Amniotic stem cell (primary cell): ENCODE data around the gene ZNF518B.

Experiments
- DNase-seq: peaks from one replicate; lab custom pipeline; 2025; lab: John Stamatoyannopoulos, UW

Gene ZNF518B, protein sequence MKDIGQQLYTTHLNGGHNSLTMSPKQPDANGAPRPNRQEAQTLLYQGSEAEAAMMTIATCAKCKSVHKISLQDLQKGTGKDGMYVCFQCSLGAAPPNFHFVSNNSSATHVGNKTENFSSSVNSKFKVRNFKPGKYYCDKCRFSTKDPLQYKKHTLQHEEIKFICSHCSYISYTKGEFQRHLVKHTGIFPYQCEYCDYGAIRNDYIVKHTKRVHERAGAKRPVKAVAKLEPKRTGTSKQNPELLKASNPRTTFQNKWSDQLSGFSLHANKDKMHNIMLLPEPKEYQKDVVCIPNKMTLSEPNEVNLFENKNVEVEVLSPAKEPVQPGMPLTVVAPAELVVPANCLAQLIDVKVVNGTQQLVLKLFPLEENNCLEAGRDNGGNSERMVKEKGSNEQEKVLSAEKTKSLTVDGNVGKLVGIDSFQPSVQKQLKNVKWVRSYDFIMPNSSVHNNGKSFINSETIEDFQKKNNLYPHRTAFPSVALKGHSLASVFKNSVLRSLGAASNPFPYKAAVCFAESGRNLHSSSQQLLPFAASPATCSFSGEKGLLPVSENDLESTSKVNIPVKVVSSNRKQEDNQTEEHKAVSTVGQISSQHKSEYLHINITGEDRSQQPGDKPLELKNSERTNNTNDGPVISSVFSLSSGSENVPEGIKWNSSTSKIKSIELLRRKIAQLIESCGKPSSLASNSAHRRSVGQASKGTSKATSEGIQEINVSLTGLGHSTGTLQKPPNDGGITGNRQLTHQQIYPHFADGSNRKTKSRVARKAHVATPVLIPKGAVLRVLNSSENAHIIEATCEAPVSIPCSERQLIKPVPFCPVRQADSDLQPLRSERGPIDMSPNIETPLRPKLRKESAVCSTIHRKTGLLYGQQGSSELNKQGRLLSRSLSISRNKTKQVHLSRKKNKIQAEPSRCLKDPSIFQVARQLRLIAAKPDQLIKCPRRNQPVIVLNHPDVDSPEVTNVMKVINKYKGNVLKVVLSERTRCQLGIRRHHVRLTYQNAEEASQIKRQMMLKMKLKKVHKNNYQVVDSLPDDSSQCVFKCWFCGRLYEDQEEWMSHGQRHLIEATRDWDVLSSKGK

DNA sequence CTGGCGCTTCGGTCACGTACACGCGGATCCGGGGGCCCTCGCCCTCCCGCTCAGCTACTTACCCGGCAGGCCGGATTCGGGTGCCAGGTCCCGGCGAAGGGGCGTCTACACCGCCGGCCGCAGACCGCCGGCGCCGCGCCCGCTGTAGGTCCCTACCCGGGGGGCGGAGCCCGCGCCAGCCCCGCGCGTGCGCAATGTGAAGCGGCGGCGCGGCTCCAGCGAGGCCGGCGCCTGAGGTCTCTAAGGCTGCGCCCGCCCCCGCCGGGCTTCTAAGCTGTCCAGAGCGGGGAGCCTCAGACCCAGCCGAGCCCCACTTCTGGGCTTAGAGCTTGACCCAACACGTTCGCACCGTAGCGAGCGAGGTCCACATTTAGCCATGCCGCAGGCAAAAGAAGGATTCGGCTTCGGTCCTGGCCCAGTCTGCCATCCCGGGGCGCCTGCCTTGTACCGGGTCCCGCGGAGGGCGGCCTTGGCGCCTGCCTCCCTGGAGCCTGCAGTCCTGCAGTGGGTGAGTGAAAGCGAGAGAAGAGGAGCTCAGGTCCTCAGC, at the start of gene ZNF518B:
Gene ZNF518B (minus strand): TSS at position 172 of the 547 bp plus-strand sequence. CDS start 11,098 bp downstream, outside the sequence.
- peak; percentile 20 for DNase-seq

DNA sequence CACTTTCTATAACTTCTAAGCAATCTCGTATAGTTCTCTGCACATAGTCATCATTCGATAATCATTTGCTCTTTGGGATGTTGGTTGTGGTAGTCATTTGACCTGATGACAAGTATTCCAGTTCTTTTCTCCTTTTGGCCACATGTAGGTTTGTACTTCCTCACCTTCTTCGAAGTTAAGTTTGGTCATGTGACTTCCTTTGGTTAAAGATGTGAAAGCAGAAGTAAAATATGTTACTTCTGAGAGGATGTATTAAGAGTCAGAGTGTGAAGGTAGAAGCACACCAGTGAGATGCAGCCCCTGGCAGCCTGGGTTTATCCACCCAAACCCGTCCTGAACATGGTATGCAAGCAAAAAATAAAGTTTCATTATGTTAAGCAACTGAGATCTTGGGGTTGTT, 48.9 kb upstream of the ZNF518B start:
- no peak for DNase-seq

DNA sequence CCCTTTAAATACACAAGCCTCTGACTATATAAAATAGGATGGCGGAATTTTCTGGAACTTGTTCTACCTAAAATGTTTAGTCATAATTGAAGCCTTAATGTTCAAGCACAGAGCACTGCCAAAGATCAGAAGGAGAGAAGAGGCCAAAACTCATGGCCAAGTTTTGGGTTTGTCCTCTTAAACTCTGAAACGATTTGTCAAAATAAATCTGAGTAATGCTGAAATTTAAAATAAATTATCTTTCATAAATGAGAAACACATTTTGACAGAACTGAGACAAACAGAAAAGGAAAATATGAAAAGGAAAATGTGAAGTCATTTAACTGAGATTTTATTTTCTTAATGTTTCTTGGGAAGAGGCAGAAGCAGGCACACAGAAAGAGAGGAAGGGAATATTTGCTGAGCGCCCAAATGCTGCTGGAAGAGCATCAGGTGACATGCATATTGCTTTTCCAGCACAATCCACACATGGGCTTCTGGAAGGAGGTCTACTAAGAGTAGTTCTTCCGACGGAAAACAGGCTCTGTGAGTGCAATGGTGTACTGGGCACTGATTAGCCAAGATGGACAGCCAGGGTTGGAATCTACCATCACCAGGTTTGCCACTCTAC, 47.4 kb upstream of the ZNF518B start:
- no peak for DNase-seq

DNA sequence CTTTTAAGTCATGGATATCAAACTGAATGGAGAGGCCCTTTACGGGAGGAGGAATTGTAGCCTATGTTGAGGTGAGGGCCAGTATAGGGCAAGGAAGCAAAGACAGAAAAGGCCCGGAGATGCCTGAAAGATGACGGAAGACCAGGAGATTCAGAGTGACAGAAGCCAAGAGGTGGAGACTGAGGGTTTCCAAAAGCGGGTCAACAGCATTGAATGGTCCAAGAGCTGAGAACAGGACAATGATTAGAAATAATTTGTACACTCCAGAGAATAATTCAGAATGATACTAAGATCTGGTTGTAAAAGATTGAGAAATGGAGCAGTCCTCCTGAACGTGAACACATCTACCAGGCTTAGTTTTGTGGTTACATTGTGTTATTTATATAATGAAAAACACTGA, 45.5 kb upstream of the ZNF518B start:
- no peak for DNase-seq

DNA sequence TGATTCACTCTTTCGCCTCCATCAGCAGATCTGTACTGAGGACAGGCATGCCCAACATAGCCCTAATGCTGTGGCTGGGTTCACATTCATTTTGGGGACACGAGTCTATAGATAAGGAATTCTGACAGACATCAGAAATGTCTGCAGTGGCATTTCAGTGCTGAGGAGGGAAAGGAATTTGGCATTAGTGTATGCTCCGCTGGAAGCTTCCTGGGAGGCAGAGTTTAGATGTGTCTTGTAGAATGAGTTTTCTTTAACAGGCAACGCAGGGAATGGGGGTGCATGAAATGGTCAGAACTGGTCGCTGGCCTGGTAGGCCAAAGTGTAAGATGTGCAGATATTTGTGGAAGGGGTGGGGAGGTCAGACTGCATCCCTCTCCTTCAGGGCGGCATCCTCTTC, 43.5 kb upstream of the ZNF518B start:
- DNase-seq: no peak

DNA sequence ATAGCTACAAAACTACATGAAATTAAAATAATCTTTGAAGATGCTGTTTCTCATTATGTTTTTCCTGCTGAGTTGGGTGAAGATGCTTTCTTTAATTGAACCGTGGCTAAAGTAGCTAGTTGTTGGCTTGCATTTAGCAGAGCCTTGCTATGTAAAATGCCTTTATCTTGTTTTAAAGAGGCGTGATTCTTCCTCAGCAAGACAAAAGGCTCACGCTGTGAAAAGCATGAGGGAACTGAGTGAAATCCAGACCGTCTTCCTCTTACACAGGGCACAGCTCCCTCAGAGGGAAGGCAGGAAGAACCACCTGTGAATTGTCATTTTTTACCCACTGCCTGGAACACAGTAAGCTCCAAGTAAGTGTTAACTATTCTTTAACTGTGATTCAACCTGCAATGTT, 39.0 kb upstream of the ZNF518B start:
- DNase-seq: no peak

DNA sequence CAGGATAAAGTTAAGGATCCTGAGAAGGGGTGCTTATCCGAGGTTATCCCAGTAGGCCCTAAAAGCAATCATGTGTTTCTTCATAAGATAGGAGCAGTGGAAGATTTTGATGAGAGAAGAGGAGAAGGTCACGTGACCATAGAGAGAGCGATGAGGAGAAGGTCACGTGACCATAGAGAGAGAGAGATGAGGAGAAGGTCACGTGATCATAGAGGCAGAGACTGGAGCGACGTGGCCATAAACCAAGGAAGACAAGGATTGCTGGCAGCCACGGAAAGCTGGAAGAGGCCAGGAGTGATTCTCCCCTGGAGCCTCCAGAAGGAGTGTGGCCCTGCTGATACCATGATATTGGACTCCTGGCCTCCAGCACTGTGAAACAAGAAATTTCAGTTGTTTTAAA, 38.4 kb upstream of the ZNF518B start:
- no peak for DNase-seq

DNA sequence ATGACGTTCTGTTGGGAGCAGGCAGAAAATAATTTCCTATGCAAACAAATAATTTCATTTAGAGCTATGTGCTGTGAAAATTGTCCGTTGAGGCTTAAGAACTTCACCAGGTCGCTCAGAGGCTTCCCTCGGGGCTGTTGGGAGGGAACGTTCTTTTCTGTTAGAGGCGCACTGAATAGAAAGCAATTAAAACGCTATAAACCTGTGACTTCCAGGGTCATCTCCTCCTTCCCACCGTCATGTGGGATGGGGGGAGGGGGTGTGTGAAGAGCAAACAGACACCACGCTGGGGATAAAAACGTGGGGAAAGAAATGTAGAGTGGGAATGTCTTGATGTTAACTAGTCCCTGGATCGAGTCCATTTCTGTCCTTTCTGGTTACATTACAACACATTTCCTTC, 35.2 kb upstream of the ZNF518B start:
- DNase-seq: no peak

DNA sequence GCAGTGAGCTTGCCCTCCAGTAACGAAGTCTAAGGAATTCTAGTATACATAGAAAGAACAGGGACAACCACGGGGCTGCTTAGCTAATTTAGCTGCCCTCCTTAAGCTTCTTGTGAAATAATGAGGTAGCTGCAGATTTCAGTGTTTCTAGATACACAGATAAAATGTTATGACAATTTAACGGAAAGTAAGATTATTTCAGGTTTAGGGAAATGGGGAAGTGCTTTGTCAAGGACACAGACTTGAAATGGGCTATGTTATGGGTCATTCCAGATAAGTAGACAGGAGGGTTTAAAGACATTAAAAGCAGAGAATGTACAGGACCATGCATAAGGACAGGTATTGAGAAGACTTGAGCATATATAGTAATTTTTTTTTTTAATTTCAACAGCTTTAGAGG, 34.2 kb upstream of the ZNF518B start:
- DNase-seq: no peak

DNA sequence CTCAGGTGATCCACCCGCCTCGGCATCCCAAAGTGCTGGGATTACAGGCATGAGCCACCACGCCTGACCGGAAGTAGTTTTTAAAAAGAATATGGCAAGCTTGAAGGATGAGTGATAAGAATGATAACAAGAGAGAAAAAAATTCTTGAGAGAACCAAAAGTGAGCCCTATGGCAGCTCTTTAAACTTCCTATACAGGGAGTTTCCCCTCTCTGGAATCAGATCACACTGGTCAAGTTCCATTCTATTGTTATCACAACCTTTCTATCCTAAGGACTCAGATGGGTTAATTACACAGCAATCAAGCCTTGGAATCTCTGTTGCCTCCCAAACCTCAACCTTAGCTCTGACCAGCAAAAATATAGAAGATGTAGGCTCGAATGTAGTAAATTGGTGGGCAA, 33.8 kb upstream of the ZNF518B start:
- no peak for DNase-seq

DNA sequence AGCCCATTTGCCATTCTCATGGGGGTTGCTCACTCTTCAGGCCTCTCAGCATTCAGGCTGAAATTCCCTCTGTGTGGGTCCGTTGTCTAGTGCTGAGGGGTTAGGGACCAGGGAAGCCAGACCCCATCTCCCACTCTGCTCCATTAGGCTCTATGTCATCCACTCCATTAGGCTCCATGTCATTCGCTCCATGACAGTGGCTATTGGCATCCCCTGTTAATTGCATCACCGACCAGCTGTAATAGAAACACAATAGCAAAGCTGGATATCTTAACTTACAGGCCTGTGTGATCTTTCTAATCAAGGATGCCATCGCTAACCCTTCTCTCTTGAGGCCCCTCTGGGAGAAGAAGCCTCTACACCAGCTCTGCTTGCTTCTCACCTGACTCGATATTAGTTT, 25.7 kb upstream of the ZNF518B start:
- no peak for DNase-seq

DNA sequence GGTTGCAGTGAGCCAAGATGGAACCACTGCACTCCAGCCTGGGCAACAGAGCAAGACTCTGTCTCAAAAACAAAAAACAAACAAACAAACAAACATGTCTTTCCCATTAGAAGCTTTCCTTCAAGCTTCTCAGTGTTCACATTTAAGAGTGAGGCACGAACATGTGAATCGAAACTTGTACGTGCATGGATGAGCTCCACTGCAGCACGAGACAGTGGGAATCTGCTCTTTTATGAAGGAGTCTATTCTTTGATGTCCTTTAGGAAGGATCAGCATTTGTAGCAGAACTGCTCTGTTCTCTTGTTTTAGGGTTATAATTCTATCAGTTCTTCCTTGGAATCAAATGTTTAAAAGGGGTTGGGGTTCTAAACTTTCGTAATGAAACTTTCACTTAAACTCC, 23.4 kb upstream of the ZNF518B start:
- no peak for DNase-seq

DNA sequence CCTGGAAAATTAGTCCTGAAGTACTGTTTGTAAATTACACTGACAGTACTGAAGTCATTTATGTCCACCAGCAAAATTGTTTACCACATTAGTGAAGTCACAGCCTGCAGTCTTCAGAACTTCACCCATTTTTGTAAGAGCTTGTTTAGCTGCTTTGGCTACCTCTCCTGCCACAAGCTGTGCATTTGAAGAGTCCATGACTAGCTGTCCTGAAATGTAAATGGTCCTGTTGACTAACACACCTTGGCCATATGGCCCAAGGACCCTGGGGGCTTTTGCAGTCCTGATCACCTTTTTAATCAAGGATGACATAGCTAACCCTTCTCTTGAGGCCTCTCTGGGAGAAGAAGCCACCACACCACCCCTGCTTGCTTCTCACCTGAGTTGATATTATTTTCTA, 21.4 kb upstream of the ZNF518B start:
- DNase-seq: no peak

DNA sequence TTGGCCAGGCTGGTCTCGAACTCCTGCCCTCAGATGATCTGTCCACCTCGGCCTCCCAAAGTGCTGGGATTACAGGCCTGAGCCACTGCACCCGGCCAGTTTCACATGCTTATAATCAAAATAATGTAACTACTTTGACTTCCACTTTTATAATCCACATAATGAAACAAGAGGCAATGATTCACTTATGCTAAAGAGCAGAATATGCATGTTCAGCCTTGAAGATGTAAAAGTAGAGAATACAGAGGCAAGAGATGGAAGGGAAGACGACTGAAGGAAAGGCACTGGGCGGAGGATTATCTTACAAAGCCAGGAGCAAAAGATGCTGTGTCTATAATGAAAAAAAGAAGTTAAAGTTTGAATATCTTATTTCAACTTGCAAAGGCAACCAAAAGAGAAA, 13.3 kb upstream of the ZNF518B start:
- DNase-seq: no peak

DNA sequence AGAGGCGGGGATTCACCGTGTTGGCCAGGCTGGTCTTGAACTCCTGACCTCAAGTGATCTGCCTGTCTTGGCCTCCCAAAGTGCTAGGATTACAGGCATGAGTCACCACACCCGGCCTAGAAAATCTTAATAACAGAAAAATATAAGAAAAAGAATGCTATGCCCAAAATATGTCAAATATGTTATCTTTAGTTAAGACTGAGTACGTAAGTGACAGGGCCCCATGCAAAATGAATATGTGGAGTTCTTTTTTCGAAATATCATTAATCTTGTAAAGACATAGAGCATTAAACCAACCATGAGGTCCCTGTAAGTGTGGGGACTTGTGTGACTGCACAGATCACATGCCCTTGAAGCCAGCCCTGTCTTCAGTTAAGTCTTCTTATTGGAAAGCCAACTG, 8.9 kb upstream of the ZNF518B start:
- no peak for DNase-seq

DNA sequence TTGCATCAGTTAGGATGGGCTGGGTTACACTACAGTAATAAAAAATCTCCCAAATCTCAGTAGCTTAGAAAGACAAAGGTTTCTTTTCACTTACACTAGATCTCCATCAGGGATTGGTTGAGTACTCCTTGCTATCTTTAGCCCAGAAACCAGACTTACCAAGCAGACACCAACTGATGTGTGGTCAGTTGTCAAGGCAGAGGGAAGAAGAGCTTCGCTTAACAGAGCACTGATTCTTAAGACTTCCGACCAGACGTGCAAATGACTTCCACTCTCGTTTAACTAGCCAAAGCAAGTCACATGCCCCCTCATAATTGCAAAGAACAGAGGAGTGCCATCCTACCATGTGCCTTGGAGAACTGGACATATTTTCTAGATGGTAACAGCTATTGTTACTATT, 5.7 kb upstream of the ZNF518B start:
- no peak for DNase-seq

DNA sequence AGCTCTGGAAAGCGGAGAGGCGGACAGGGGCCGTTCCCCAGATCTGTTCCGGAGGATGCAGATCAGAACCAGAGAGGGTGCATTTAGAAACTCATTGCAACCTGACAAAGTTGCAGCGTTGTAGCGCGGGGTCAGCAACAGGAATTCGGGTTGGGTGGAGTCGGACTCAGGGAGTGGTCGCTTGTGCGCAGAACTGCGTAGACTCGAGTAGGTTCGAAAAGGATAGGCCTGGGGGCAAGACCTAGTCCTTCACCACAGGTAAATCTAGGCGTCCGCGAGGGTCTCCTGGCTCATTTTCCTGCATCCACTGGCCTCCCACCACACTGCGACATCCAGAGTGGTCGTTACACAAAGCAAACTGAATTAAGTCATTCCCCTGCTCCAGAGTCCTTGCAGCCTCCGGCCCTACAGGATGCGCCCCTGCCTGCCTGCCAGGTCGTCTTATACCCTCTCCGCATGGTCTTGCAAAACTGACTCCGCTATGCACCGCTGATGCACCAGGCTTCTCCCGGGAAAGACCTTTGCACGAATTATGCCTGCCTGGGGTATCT, 4.7 kb upstream of the ZNF518B start:
- no peak for DNase-seq

DNA sequence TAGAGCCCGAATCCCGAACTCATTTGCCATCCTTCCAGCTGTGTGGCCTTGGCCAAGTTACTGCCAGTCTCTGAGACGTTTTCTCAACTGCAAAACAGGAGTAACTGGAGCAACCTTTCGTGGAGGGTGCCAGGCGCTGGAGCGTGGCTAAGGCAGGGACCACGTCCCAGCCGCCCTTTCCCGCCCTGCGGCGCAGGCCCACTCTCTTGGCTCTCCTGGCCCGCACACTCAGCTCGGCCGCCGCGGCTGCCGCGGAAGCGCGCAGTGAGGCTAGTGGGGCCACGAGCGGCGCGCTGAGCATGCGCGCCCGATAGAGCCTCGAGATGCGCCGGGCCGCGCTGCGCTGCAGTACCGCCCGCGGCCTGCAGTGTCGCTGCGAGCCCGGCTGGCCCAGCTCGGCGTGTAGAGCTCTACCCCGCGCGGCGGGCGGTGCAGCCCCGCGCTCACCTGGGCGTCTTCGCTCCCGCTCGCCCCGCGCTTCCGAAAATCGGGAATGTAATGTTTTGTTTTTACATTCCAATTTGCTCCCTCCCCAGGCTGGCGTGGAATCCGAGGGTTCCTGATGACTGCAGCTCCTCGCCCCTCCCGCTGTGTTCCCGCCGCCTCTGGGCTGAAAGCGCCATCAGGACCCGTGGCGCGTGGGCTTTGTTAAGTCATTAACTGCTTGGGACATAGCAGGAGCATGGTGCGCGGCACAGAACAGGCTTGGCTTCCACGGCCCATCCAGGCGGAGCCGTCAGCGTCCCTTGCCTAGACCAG, 4.0 kb upstream of the ZNF518B start:
- DNase-seq: no peak

DNA sequence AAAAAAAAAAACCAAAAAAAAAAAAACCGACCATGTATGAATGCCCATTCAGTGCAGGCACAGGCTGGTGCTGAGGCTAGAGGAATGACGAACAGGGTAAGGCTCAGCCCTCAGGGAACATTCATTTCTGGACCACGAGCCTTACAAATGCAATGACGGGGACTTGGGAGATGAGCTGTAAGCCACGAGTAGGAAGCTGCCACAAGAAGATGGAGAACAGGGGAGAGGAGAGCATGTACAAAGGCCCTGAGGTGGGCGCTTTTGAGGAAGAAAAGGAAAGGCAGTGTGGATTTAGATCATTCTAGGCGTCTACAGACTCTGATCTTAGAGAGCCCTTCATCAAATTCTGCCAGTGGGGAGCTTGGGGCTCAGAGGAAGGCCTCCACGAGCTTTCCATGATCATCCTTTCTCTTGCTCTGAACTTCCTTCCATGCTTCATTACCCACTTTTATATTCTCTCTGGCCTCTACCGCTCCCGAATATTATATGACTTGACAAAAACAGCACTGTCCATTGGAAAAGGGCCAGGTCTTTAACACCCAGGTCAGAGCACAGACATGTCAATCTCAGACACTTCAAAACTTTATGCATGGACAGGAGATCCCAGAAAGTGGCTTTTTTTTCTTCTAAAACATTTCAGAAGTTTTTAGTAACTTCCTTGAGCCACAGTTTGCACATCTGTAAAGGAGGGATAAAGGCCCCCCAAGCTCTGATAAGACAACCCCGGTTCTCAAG, 3.3 kb upstream of the ZNF518B start:
- no peak for DNase-seq

DNA sequence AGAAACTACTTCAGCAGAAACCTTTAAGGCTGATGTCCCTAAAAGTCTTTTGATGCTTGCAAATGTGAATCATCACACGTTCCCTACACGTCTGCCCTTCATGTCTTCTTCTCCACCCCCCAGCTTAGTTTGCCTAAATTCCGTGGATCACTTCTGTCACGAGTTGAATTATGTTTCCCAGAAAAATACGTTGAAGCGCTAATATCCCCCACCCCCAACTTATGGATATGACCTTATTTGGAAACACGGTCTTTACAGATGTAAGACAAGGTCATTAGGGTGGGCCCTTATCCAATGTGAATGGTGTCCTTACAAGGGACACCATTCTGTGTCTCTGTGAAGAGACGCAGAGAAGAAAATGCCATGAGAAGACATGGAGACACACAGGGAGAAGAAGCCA, 2.1 kb upstream of the ZNF518B start:
- DNase-seq: no peak
